RWPE1 (cell line): Measurements from ENCODE around the gene ARFGEF3.
"Not testable (repeated sequence)": the region's sequence is repeated elsewhere in the genome, so short reads cannot be mapped to it uniquely, and the experiment has no call there.

Experiments used
- CTCF ChIA-PET: fragments of 350-600 bp; sonication (Branson Sonifier 250); formaldehyde crosslinking; extraction: SDS; loops from one replicate; lab custom pipeline; 2021; lab: Yijun Ruan, JAX
- POLR2A ChIA-PET: fragments of 400-600 bp; formaldehyde crosslinking; extraction: SDS; loops from one replicate; lab custom pipeline; 2020; ENCODE audit warnings: antibody characterized with exemption; ENCODE audit not compliant: low non-redundant PET; lab: Yijun Ruan, JAX
- DNase-seq: peaks from one replicate; pipeline ENCODE4 v3.0.0; 2012; ENCODE audit warnings: low spot score
- H3K27ac ChIP-seq: fragments of 450-650 bp; 2 replicates; pipeline ENCODE4 v1.5.1; 2017
- TF ChIP-seq, protein P1 (sequence below): fragments of 450-650 bp; conservative IDR thresholded peaks from 2 replicates; pipeline ENCODE4 v1.5.1; 2017; ENCODE audit warnings: low read depth, mild to moderate bottlenecking

Gene ARFGEF3

DNA sequence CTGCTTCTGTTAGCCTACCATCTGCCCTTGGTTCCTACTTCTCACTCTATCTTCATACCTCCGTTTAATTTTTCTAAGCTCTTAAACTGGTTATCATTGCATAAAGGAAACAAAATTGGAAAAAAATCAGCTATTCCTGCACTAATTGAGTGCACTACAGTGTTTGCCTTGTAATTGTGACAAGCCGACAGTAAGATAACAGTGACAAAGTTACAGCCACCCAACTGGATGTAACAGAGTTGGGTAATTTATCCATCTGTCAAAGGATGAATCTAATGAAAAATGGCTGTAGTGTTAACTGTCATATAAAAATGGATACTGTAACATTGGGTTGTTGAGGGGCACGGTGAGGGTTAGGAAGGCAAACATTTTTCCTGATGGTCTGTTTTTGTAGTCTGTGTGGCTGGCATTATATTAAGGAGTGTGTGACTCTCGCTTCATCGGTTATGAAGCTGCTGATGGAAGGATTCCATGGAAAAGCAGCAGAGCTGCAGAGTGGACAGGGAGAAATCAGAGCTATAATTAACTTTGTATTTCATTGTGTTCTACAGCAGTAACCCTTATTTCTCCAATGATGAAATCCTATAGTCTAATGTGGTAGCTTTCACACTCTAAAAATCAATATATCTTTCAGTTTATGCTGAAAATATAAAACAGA is 43.8 kb downstream of the ARFGEF3 start:
- DNase-seq = no peak
- TF ChIP-seq, protein P1, sequence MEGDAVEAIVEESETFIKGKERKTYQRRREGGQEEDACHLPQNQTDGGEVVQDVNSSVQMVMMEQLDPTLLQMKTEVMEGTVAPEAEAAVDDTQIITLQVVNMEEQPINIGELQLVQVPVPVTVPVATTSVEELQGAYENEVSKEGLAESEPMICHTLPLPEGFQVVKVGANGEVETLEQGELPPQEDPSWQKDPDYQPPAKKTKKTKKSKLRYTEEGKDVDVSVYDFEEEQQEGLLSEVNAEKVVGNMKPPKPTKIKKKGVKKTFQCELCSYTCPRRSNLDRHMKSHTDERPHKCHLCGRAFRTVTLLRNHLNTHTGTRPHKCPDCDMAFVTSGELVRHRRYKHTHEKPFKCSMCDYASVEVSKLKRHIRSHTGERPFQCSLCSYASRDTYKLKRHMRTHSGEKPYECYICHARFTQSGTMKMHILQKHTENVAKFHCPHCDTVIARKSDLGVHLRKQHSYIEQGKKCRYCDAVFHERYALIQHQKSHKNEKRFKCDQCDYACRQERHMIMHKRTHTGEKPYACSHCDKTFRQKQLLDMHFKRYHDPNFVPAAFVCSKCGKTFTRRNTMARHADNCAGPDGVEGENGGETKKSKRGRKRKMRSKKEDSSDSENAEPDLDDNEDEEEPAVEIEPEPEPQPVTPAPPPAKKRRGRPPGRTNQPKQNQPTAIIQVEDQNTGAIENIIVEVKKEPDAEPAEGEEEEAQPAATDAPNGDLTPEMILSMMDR = no peak
- CTCF ChIA-PET = interaction anchor here (0.6 kb wide), 1 partner anchor 1419 kb away, joined by 3 read pairs; no protein-coding TSS in a partner anchor
- POLR2A ChIA-PET = no interaction called here
- H3K27ac ChIP-seq = no peak overlapping the region

DNA sequence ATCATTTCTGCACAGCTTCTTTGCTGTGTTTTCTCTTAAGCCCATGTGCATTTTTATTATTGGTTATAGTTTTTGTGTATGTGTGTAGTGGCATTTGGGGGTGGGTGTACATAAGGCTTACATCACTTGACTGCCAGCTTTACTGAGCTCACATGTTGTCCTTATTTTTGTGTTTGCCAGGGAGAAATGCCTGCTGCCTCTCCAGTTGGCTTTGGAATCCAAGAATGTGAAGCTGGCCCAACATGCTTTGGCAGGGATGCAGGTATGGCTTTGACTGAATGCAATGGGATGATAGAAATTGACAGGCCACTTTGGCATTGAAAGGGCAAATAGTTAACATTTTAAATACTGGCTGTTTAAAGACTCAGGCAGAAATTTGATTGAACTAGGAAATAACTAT is 45.1 kb downstream of the ARFGEF3 start:
- CTCF ChIA-PET = interaction anchor here (0.6 kb wide), 2 partner anchors 463 to 1762 kb away, joined by 3 to 4 read pairs; no protein-coding TSS in a partner anchor

DNA sequence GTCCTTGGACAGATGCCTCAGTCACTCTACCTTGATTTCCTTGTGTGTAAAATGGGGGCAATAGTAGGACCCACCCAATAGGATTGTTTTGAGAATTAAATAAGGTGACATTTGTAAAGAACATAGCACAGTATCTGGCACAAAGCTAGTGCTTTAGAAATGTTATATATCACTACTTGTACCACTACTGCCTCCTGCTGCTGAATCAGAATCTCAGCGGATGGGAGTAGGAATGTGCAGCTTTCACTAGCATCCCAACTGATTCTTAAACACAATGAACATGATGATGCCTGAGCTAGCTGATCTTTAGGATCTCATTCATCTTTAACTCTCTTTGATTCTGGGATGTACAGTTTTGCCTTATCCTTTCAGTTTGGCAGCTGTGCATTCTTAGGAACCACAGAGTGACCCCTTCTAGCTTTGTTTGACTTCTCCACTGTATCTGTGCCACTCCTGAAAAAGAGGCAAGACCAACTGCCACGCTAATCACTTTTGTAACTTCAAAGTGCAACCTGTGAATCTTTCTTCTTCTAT is 49.4 kb downstream of the ARFGEF3 start:
- CTCF ChIA-PET = interaction anchor here (0.6 kb wide), 1 partner anchor 372 kb away, joined by 3 read pairs; no protein-coding TSS in a partner anchor
- H3K27ac ChIP-seq = no peak overlapping the region
- POLR2A ChIA-PET = no interaction called here
- no peak for DNase-seq
- TF ChIP-seq, protein P1 = no peak

More for the DNA sequence above, 45.1 kb downstream of the ARFGEF3 start:
- DNase-seq = no peak
- TF ChIP-seq, protein P1 = no peak
- no peak overlapping the region for H3K27ac ChIP-seq
- POLR2A ChIA-PET = no interaction called here

DNA sequence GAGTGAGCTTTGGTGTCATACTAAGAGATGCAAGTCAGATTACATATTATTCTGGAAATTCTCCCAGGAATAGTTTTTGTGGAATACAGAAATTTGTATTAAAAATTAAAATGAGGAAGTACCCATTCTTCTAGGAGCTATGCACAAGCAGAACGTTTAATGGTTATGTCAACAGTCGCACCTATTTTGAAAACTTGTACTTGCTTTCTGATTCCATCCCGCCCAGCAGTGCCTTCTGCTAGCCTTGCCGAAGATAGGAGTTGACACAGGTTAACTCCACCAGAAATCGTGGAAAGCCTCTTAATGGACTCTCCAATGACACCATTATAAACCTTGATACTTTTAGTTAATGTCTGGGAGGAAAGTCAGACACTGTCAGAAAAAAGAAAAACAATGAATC is 49.9 kb downstream of the ARFGEF3 start:
- ChIA-PET CTCF (no interaction called here), POLR2A (no interaction called here)
- no peak for DNase-seq
- TF ChIP-seq, protein P1 = no peak
- no peak overlapping the region for H3K27ac ChIP-seq

DNA sequence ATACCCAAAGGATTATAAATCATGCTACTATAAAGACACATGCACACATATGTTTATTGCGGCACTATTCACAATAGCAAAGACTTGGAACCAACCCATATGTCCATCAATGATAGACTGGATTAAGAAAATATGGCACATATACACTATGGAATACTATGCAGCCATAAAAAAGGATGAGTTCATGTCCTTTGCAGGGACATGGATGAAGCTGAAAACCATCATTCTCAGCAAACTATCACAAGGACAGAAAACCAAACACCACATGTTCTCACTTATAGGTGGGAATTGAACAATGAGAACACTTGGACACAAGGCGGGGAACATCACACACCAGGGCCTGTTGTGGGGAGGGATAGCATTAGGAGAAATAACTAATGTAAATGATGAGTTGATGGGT is 50.8 kb downstream of the ARFGEF3 start:
- POLR2A ChIA-PET, DNase-seq, H3K27ac ChIP-seq: not testable (repeated sequence)
- CTCF ChIA-PET = interaction anchor here (0.6 kb wide), 1 partner anchor 1164 kb away, joined by 3 read pairs; no protein-coding TSS in a partner anchor

GRCh38 chr6:138215093-138215782 is 53.5 kb downstream of the ARFGEF3 start:
- POLR2A ChIA-PET = no interaction called here
- TF ChIP-seq, protein P1 = no peak
- DNase-seq = no peak
- H3K27ac ChIP-seq = no peak overlapping the region
- CTCF ChIA-PET = interaction anchor here (0.6 kb wide), 1 partner anchor 29 kb away, joined by 3 read pairs; no protein-coding TSS in a partner anchor
